Measurements from ENCODE around the gene PACRG. TPM values are rescaled to one million over a fixed set of nuclear protein-coding genes. Genes with fewer than 3 reads are reported as not detected.

Gene PACRG
- polyA plus RNA-seq, 3 donors, result not detected

DNA sequence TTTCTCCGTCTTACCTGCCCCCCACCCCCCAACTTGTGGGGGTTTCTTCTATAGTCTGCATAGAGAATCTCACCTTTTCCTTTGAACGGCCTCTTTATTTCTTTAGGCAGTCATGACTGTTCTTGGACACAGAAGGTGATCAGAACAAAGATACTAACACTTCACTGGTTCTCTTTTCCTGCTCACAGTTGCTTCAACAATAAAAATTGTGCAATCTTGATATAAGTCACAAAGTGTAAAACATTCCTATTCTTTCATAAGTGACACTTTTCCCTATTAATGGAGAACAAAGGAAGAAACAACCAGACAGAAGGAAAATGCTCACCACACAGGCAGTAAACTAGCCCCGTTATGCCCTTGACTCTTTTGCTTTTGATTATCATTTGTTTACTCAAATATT, 448.3 kb downstream of the PACRG start:
- intact Hi-C loops (cut with micrococcal nuclease), result loop anchor here in 1 of 2 donors (10.0 kb wide), 1 partner anchor 779 kb away; no protein-coding TSS in a partner anchor

GRCh38 chr6:163177007-163177406, 449.2 kb downstream of the PACRG start:
- H3K27ac ChIP-seq (ENCODE audit: low read depth in 1 of 2, low read length in 2 of 2), result no peak overlapping the region
- H3K4me3 ChIP-seq (replicated peaks in 1 of 3; ENCODE audit: low read depth in 2 of 3, low read length in 3 of 3), result no peak overlapping the region
- Mint-ChIP-seq H3K36me3 (no peaks in the 10 kb centered on the region), H3K27me3 (ENCODE audit: low read depth in 3 of 3) (peaks cover 0 to 3% (median 3%) of the 10 kb centered on the region in 3 donors), H3K27ac (peak overlapping the region in 1 of 7 donors; percentile 1), H3K4me1 (peaks cover 5% of the 10 kb centered on the region), H3K9me3 (no peaks in the 10 kb centered on the region), H3K4me3 (no peak overlapping the region)
- TF ChIP-seq CTCF (IDR thresholded peaks at IDR 0.05), result no peak
- H4K20me1 ChIP-seq (ENCODE audit: insufficient read depth, low read length), result no peaks in the 10 kb centered on the region
- H2AFZ ChIP-seq (ENCODE audit: insufficient read depth, low read depth, low read length, poor library complexity, severe bottlenecking), result no peak overlapping the region
- no peak overlapping the region for H3K9ac ChIP-seq (ENCODE audit: insufficient read depth, low read length, poor library complexity, severe bottlenecking)
- intact Hi-C loops (cut with micrococcal nuclease), result loop anchor here in 1 of 2 donors (10.0 kb wide), 1 partner anchor 778 kb away; no protein-coding TSS in a partner anchor
- no peaks in the 10 kb centered on the region for H3K4me1 ChIP-seq (ENCODE audit: control insufficient read depth in 1 of 2, insufficient read depth in 2 of 2, low read length in 2 of 2)
- no peaks in the 10 kb centered on the region for H3K9me3 ChIP-seq (replicated peaks in 1 of 2; ENCODE audit: control insufficient read depth in 1 of 2, insufficient read depth in 1 of 2, low read length in 2 of 2)
- no peak for DNase-seq
- H3K27me3 ChIP-seq (ENCODE audit: control insufficient read depth in 2 of 2, insufficient read depth in 2 of 2, low read length in 2 of 2), result no peaks in the 10 kb centered on the region
- WGBS (ENCODE audit: insufficient coverage), result 63% methylated on average over 1 of the region's 4 CpGs
- H3K4me2 ChIP-seq (replicated peaks; ENCODE audit: extremely low read depth, low read length, poor library complexity, severe bottlenecking), result no peak overlapping the region
- no peaks in the 10 kb centered on the region for H3K79me2 ChIP-seq (ENCODE audit: insufficient read depth, low read length)
- H3K36me3 ChIP-seq (replicated peaks in 1 of 2; ENCODE audit: control insufficient read depth in 1 of 2, insufficient read depth in 2 of 2, low read length in 2 of 2), result no peaks in the 10 kb centered on the region

More for the DNA sequence above, 448.3 kb downstream of the PACRG start:
- H3K4me2 ChIP-seq (replicated peaks; ENCODE audit: extremely low read depth, low read length, poor library complexity, severe bottlenecking), result no peak overlapping the region
- TF ChIP-seq CTCF (IDR thresholded peaks at IDR 0.05), result no peak
- H3K79me2 ChIP-seq (ENCODE audit: insufficient read depth, low read length), result no peaks in the 10 kb centered on the region
- H2AFZ ChIP-seq (ENCODE audit: insufficient read depth, low read depth, low read length, poor library complexity, severe bottlenecking), result no peak overlapping the region
- H3K4me1 ChIP-seq (ENCODE audit: control insufficient read depth in 1 of 2, insufficient read depth in 2 of 2, low read length in 2 of 2), result no peaks in the 10 kb centered on the region
- DNase-seq, result no peak
- H3K36me3 Mint-ChIP-seq, result no peaks in the 10 kb centered on the region
- H3K27me3 ChIP-seq (ENCODE audit: control insufficient read depth in 2 of 2, insufficient read depth in 2 of 2, low read length in 2 of 2), result no peaks in the 10 kb centered on the region
- no peak overlapping the region for H3K9ac ChIP-seq (ENCODE audit: insufficient read depth, low read length, poor library complexity, severe bottlenecking)
- peaks cover 0 to 3% (median 3%) of the 10 kb centered on the region in 3 donors for H3K27me3 Mint-ChIP-seq (ENCODE audit: low read depth in 3 of 3)
- H4K20me1 ChIP-seq (ENCODE audit: insufficient read depth, low read length), result no peaks in the 10 kb centered on the region
- H3K27ac ChIP-seq (ENCODE audit: low read depth in 1 of 2, low read length in 2 of 2), result no peak overlapping the region
- no CpG with 5 or more reads among the region's 3 CpGs for WGBS (ENCODE audit: insufficient coverage)
- H3K4me3 ChIP-seq (replicated peaks in 1 of 3; ENCODE audit: low read depth in 2 of 3, low read length in 3 of 3), result no peak overlapping the region
- H3K36me3 ChIP-seq (replicated peaks in 1 of 2; ENCODE audit: control insufficient read depth in 1 of 2, insufficient read depth in 2 of 2, low read length in 2 of 2), result no peaks in the 10 kb centered on the region
- no peak overlapping the region for H3K27ac Mint-ChIP-seq
- H3K4me1 Mint-ChIP-seq, result peaks cover under 1% of the 10 kb centered on the region
- no peaks in the 10 kb centered on the region for H3K9me3 ChIP-seq (replicated peaks in 1 of 2; ENCODE audit: control insufficient read depth in 1 of 2, insufficient read depth in 1 of 2, low read length in 2 of 2)
- no peak overlapping the region for H3K4me3 Mint-ChIP-seq
- no peaks in the 10 kb centered on the region for H3K9me3 Mint-ChIP-seq
